Stimulated activated CD4-positive, alpha-beta T cell treated with anti-CD3 and anti-CD28 coated beads, Interleukin-4, amount 100 ng/mL, for 1 hour (primary cell): Measurements from ENCODE around the gene PRPF4.
"Not testable (repeated sequence)": the region's sequence is repeated elsewhere in the genome, so short reads cannot be mapped to it uniquely, and the experiment has no call there.

Experiments used
- DNase-seq: peaks from one replicate; pipeline ENCODE4 v3.0.0-alpha.2; 2020

PRPF4 gene

DNA sequence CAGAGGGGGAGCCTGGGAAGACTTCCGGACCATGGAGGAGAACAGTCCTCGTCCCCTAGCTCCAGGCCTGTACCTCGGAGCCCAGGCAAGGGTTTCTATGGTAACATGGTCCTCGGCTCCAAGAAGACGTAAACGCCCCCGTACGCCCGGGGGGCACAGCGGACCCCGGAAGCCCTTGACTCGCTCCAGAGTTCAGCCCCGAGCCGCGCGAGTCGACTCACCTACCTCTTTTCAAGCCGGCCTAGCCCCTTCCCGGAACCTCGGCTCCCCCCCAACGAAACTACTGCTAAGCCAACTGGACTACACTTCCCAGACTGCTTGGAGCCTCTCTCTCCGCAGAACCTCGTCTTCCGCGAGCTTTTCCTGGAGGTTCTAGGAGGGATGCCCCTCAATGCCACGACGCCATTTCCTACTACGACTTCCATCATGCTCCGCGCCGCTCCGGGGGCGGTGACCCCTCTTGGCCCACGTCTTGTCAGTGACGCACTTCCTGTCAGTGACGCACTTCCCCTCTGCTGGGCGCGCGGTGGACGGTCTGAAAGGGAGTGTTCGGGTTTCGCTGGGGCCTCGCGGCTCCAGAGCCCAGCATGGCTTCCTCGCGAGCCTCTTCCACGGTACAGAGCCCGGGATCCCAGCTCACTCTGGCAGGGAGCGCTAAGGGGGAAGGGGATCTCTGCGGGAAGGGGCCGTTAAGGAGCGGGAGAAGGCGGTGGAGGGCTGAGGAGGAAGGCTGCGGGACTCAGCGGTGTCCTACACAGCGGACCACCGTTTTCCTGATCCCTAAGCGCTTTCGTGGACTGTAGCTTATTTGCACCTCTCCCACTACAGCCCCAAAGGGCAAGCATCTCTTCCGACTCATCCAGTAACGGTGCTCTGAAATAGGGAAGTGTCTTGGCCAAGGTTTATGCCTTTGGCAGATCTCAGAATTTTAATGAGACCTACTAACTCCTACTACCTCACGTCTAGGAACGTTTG, at the start of gene PRPF4, which contains the start of gene CDC26:
Gene PRPF4, plus strand, starts transcription at position 502 of the 975 bp plus-strand sequence. Its CDS starts 86 bp downstream, at position 588.
Gene CDC26, minus strand, starts transcription at position 416 of the 975 bp plus-strand sequence. CDS start 3,065 bp downstream, outside the sequence.
- peak; percentile 96 for DNase-seq

DNA sequence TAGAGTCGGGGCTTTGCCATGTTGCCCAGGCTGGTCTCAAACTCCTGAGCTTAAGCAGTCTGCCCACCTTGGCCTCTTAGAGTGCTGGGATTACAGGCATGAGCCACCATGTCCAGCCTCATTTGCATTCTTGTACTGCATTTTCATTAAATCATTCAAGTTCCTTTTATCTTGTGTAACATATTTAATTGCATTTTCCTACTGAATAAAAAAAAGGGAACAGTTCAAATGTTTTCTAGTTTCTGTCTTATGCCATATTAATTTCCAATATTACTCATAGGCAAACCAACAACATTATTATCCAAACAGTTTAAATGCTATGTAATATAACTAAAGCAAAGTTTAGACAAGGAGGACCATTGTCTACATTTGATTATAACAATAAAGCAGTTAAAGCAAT, 48.0 kb upstream of the PRPF4 start:
- DNase-seq = no peak

DNA sequence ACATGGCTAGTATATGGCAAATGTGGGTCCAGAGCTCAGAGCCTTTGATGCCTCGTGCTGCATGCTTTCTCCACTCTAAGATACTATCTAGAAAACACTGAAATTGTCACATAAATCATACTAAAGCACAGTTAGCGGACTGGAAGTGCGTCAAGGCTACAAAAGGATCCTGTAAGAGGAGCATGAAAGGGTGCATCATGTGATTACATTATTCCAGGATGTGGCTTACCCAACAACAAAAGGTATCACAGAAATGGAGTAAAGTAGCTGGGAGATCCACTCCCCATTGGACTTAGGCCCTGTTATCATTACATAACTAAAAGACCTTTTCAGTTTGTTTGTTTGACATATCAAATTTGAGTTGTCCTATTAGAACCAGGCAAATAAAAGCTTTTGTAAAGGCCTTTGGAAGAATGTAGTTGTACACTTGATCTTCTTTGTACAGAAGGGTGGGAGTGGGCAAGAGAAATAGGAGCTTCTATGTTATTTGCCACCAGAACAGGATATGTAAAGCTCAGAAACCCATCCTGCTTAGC, 47.3 kb upstream of the PRPF4 start:
- no peak for DNase-seq

DNA sequence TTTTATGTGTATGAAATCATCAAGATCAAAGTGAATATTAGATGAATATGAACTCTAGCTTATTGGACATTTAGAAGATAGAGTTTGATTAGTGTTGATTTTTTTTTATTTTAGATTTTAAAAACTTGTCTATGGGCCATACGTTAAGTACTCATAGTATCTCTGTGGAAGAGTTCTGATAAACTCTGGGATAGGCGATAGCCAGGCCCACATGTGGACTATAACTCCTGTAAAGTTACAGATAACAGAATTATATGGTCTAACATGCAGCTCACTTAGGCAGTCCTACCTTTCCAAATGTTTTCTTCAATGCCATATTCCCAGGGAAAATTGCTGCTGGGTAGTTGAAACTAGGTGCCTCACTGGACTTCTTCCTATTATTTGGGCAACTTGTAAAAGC, 43.8 kb upstream of the PRPF4 start:
- no peak for DNase-seq

DNA sequence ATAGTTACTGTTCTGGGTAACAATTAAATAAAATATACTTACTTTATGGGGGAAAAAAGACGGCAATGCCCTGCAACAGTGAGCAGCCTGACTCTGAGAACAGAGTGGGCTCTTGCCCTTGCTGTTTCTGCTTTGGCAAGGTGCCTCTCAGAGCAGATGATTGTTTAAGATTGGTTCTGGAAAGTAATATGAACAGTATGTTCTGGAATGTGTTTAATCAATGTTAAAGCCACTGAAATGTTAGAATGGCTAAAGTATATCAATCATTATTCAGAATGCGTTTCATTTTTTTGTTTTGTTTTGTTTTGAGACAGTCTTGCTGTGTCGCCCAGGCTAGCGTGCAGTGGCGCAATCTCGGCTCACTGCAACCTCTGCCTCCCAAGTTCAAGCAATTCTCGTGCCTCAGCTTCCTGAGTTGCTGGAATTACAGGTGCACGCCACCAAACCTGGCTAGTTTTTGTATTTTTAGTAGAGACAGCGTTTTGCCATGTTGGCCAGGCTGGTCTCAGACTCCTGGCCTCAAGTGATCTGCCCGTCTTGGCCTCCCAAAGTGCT, 39.7 kb upstream of the PRPF4 start:
- not testable (repeated sequence) for DNase-seq

DNA sequence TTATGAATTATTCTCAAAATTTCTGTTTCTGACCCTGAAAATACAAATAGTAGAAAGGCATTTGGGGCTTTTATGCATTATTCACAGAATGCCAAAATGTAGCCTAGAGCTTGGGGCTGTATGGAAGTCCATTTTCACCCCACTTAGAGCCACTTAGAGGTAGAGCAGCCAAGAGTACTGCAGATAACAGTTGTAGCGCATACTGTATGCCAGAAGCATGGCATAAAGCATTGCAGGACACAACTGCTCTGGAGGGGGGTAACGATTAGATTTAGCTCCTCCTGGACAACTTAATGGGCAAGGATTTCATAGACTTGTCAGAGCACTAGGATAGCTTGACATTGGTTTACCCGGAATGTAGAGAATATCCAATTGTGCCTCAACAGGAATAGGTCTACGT, 38.4 kb upstream of the PRPF4 start:
- DNase-seq = no peak

DNA sequence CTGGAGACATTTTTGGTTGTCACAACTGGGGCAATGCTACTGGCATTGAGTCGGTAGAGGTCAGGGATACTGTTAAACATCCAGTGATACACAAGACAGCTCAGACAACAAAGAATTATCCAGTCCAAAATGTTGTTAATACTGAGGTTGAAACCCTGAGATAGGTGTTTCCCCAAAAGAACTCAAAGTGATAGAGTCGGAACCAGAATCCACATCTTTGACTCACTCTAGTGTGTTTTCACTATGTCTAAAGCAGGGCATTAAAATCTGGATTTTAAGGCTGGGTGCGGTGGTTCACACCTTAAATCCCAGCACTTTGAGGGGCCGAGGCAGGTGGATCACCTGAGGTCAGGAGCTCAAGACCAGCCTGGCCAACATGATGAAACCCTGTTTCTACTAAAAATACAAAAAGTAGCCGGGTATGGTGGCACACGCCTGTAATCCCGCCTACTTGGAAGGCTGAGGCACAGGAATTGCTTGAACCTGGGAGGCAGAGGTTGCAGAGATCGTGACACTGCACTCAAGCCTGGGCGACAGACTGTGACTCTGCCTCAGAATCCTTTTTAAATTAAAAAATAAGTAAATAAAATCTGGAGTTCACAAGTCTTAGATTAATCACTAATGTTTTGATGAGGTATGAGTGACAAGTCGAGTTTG, 37.1 kb upstream of the PRPF4 start:
- no peak for DNase-seq

DNA sequence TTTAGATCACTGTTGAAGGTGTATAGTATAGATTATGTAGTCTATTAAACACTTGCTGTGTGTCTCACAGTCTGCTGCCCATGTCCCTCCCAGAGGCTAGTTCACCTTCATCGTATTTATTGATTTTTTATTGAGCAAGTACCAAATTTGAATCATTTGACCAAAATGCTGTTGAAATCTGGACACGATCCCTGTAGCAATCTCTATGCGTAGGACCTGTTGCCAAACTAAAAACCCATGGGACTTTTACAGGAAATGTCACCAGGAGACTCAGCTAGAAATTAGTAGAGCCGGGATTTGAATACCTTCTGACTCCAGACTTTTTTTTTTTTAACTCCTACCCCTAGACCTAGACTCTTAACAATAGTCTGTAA, 36.6 kb upstream of the PRPF4 start:
- no peak for DNase-seq

DNA sequence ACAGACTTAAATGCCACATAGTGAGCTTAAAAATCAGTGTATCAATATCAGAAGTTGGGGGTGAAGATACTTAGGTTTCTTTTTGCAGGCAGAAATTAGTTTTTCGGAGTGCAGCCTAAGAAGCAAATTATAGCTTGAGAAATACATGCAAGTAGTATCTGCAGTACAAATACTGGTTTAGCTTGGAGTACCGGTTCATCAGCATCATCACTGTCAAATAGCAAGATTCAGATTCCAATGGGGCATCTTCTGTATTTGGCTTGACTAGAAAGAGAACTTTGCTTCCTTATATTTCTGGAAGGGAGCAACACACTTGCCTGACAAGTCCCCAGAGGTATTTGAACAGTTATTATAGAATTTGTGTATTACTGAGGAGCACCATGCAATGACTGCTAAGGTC, 34.3 kb upstream of the PRPF4 start:
- no peak for DNase-seq

DNA sequence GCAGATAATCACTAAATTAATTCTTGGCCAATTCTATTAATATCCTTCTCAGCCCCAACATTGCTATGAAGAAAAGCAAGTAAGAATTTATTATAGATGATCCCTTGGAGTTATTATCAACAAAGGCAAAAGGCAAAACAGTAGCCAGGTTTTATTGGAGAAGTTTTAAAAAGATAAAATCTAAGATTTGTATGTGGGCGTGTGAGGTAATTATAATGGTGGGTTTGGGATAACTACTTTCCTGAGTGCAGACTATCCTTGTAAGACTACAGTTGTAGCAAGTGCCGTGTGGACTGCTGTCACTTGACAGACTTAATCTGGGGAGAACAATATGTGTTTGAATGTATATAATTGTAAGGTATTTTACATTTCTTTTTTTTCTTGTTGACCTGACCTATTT, 30.9 kb upstream of the PRPF4 start:
- no peak for DNase-seq

DNA sequence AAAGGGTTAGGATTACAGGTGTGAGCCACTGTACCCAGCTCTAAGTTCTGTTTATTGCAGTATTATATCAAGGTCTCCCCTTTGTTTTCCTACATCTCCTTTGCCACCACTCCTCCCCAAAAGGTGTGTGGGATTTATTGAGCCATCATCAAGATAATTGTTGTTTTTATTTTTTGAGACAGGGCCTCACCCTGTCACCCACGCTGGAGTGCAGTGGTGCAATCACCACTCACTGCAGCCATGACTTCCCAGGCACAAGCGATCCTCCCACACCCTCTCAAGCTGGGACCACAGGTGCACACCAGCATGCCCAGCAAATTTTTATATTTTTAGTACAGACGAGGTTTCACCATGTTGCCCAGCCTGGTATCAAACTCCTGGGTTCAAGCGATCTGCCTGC, 29.6 kb upstream of the PRPF4 start:
- DNase-seq = no peak

DNA sequence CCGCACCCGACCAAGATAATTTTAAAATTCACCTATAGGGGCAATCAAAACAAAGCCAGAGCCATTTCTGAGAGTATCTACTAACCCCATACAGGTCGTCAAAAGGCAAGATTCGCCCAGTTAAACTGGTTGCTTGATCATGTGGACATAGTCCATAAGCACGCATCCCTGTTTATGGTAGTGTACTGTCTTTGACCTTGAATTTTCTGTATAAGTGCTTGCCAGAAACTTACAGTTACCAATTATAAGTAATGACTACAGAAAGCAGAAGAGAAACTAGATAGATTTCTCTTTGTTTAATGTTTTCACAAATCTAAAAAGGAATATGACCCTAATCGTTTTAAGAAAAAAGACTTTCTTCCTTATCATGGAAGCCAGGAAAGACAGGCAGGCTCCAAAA, 28.5 kb upstream of the PRPF4 start:
- DNase-seq = no peak

DNA sequence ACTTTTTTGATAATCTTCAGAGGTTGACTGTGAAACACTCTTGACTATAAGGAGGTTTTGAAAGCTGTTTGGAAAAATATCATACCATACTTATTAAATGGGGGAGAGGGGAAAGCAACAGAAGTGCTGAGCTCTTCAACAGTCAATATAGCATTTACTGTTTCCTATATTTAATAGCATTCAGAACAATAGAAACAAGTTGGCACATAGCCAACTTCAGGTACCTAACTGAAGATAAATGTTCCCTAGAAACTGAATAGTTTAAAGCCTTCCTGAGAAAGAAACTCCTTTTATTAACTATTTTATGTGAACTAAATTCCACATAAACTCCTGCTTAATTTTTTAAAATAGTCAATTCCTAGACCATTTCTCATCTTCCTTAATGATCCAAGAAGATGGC, 27.8 kb upstream of the PRPF4 start:
- DNase-seq = no peak

DNA sequence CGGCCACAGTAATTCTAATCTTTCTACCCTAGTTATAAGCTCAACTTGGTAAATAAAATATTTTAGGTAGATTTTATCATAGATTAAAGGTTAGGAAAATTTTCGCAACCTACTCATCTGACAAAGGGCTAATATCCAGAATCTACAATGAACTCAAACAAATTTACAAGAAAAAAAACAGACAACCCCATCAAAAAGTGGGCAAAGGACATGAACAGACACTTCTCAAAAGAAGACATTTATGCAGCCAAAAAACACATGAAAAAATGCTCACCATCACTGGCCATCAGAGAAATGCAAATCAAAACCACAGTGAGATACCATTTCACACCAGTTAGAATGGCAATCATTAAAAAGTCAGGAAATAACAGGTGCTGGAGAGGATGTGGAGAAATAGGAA, 25.8 kb upstream of the PRPF4 start:
- not testable (repeated sequence) for DNase-seq

DNA sequence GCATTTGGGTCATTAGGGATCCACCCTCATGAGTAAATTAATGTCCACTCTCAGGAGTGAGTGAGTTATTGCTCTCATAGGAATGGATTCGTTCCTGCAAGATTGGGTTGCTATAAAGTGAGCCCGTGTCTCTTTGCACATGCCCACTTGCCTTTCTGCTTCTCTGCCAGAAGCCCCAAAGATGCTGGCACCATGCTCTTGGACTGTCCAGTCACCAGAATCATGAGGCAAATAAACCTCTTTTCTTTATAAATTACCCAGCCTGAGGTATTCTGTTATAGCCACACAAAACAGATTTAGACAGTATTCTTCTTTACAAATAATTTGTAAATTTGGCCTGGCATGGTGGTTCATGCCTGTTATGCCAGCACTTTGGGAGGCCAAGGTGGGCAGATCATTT, 24.7 kb upstream of the PRPF4 start:
- no peak for DNase-seq

DNA sequence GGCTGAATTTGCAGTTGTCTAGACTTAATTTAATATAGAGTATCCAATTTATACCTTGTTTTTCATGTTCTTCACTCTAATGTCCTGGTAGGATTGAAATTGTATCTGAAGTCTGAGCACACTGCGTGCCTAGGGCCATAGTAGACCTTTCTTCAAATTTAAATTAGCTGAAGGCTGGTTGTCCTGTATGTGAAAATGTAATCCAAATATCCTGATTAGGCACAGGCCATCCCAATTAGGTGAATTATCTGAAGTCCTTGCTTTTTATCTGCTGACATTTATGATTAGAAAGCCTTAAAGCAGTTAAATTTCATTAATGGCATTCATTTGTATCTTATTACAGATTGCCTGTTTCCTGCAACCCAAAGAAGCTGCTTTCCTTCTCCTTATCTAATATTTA, 20.5 kb upstream of the PRPF4 start:
- no peak for DNase-seq

DNA sequence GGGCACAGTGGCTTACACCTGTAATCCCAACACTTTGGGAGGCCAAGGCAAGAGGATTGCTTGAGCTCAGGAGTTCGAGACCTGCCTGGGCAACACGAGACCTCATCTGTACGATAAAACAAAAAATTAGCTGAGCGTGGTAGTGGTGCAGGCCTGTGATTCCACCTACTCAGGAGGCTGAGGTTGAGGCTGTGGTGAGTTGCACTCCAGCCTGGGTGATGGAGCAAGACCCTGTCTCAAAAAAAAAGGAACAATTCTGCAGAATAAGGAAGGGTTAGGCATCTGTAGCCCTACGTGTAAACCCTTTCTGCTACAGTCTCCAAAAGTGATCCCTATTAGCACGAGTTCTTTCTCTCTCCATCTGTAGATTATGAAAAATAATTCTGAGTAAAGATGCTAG, 20.0 kb upstream of the PRPF4 start:
- no peak for DNase-seq

DNA sequence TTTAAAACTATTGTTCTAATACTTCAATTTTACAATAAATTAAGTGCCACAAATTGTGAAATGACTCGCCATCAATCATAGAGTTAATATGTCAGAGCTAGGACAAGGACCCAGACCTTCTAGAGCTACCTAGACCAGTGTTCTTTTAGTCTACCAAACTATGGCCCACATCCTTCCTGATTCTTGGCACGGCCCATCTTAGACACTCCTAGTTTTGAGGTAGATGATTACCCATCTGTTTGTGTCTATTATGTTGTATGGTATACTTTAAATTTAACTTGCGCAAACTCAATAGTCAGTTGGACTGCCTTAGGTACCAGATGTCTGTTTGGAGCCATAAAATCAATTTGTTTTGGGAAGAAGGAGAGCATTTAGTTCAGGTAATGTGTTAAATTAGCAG, 17.6 kb upstream of the PRPF4 start:
- no peak for DNase-seq

DNA sequence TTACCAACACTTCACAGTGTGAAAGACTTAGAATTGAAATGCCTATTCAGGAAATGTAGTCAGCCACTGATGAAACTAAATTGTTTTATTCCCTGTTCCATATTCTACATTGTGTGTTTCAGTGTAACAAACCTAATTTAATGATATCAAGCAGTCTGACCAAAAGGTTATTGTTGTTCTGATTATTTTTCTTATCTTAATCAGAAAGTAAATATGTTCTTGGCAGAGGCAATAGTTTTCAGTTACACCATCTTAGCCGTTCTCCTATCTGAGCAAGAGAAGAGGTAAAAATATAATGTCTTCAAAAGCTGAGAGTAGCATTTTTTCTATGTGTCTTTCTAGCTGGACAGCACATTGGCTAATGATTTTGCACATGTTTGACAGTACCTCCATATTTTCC, 17.2 kb upstream of the PRPF4 start:
- DNase-seq = no peak

DNA sequence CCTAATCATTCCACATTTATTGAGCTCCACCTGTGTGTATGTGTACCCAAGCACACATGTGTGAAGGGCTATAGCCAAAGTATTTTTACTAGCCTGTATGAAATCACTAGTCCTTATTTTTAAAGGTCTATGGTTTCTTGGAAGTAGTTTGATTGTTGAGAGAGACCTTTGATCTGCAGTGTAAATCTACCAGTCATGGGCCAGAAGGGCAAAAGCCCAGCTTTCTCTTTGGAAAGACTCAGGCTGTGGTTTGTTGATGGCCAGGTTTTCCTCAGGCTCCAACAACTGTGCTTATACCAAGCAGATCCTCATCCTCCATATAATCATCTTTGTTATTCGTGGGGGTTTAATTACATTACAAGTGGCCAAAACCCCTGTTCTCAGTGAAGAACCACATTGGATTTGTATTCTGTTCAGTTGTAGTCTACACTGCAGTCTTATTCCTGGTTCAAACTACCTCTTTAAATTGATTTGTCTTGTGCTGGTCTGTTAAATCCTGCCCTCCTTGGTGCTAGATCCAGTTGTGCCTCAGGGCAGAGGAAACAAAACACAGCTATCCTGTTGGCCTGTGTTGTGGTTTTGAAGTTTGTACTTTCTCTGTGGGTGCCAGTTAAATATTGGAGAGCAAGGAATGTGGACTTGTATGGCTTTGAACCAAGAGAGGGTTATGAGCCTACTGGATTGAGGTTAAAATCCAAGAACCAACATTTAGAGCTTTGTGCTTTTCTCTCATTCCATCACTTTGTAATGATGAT, 13.4 kb upstream of the PRPF4 start:
- DNase-seq = no peak

DNA sequence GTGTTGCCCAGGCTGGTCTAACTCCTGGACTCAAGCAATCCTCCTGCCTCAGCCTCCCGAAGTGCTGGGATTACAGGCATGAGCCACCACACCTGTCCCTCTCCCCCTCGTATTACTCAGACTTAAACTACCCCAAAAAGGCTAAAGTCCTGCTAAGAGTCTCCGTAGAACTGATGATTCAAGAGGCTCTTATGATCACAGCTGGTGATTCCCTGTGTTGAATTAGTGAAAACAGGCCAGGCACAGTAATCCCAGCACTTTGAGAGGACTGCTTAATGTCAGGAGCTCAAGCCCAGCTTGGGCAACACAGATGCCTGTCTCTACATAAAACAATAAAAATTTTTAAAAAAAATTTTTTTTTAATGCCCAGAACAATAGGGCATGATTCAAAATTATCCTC, 9.3 kb upstream of the PRPF4 start:
- DNase-seq = no peak

DNA sequence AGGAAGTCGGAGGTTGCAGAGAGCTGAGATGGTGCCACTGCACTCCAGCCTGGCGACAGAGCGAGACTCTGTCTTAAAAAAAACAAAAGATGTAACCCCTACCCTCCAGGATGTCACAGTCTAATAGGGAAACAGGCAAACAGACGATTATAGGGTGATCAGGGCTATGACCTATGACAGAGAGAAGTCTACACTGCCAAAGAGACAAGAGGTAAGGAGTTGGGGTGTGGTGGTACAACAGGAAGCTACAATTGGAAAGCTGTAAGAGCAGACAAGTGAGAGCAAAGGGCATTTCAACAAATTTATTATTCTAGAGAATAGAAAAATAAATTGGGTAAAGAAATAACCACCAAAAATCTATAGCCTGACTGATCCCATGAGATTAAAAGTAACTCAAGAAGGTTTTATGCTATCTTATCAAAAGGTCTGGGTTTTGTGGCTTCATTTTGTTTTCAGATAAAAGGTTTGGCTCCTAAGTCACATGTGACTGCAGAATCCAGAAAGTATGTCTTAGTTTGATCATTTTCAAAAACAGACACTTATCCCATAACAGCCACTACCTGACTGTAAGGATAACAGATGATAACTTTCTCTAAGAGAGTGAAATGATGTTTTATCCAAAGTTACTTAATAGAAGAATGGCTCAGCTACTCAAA, 7.4 kb upstream of the PRPF4 start:
- DNase-seq = no peak
